Measurements from ENCODE around the gene MEOX1. TPM values are rescaled to one million over a fixed set of nuclear protein-coding genes. Genes with fewer than 3 reads are reported as not detected.

The MEOX1 gene
- total RNA-seq, 2 experiments from 2014 or later: 0.41 to 0.50 TPM

- Histone ChIP-seq H3K9me3 (ENCODE audit: control insufficient read depth in 1 of 2, insufficient read depth in 1 of 2, low read length in 2 of 2) (no peaks in the 10 kb centered on the region), H3K4me1 (ENCODE audit: insufficient read depth, low read length) (no peaks in the 10 kb centered on the region), H3K27me3 (ENCODE audit: control insufficient read depth in 1 of 2, insufficient read depth in 2 of 2, low read length in 2 of 2) (no peaks in the 10 kb centered on the region), H3K36me3 (ENCODE audit: insufficient read depth, low read length) (no peaks in the 10 kb centered on the region), H3K27ac (ENCODE audit: low read depth in 1 of 2, low read length in 2 of 2) (no peak overlapping the region), H3K4me3 (ENCODE audit: low read length) (no peak overlapping the region)
- Mint-ChIP-seq H3K36me3 (ENCODE audit: low read depth) (no peaks in the 10 kb centered on the region), H3K4me3 (no peak overlapping the region), H3K27me3 (no peaks in the 10 kb centered on the region), H3K4me1 (ENCODE audit: low read depth) (no peaks in the 10 kb centered on the region), H3K27ac (no peak overlapping the region), H3K9me3 (no peaks in the 10 kb centered on the region)
- DNase-seq (no peak), ATAC-seq (ENCODE audit: poor library complexity) (no peak)
- ChIA-PET POLR2A (no interaction called here), CTCF (no interaction called here)
- intact Hi-C loops (cut with DNase I, micrococcal nuclease): no loop called here
- TF ChIP-seq, protein P1, sequence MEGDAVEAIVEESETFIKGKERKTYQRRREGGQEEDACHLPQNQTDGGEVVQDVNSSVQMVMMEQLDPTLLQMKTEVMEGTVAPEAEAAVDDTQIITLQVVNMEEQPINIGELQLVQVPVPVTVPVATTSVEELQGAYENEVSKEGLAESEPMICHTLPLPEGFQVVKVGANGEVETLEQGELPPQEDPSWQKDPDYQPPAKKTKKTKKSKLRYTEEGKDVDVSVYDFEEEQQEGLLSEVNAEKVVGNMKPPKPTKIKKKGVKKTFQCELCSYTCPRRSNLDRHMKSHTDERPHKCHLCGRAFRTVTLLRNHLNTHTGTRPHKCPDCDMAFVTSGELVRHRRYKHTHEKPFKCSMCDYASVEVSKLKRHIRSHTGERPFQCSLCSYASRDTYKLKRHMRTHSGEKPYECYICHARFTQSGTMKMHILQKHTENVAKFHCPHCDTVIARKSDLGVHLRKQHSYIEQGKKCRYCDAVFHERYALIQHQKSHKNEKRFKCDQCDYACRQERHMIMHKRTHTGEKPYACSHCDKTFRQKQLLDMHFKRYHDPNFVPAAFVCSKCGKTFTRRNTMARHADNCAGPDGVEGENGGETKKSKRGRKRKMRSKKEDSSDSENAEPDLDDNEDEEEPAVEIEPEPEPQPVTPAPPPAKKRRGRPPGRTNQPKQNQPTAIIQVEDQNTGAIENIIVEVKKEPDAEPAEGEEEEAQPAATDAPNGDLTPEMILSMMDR (IDR thresholded peaks at IDR 0.05): no peak
These were observed 70.7 kb downstream of the MEOX1 start for GRCh38 chr17:43591001-43591400.

Other genes starting within 250 kb of the MEOX1 start
- gene DHX8, start 177.9 kb downstream of the MEOX1 start, total RNA-seq: 100 to 1,000 TPM in 1 of 2 experiments, 10 to 100 TPM in 1; 88.8 to 106 TPM
- not detected for gene ETV4, start 115.6 kb downstream of the MEOX1 start, total RNA-seq
- gene SOST, start 96.9 kb upstream of the MEOX1 start, total RNA-seq: not detected
- gene DUSP3, start 117.1 kb upstream of the MEOX1 start, total RNA-seq: 10 to 100 TPM; 10.6 to 12.6 TPM
- gene CFAP97D1, start 118.5 kb upstream of the MEOX1 start, total RNA-seq: not detected
- under 1 TPM in 1 of 2 experiments, not detected in 1; 0.14 TPM for gene MPP3, start 171.2 kb upstream of the MEOX1 start, total RNA-seq
- gene CD300LG, start 185.3 kb upstream of the MEOX1 start, total RNA-seq: not detected
- 1 to 10 TPM; 3.5 to 4.0 TPM for gene MPP2, start 245.6 kb upstream of the MEOX1 start, total RNA-seq